Uterus (tissue), 2 donors: ENCODE data around the gene UQCRC1.

Experiments used
- POLR2A ChIP-seq, 2 donors: fragments of 450-650 bp; IDR thresholded peaks; one replicate each; pipeline ENCODE4 v1.6.1; 2016; ENCODE audit warnings: antibody characterized with exemption in 2 of 2, mild to moderate bottlenecking in 1 of 2, moderate library complexity in 1 of 2
- TF ChIP-seq, protein P1 (sequence below), 4 experiments: fragments of 200-600 bp in 2 of 4; fragments of 450-650 bp in 2 of 4; sonication (generic) in 2 of 4; IDR thresholded peaks; one replicate each; pipeline ENCODE4 v1.5.1; 2016 to 2019; ENCODE audit warnings: antibody characterized with exemption in 4 of 4, mild to moderate bottlenecking in 2 of 4, moderate library complexity in 1 of 4

DNA sequence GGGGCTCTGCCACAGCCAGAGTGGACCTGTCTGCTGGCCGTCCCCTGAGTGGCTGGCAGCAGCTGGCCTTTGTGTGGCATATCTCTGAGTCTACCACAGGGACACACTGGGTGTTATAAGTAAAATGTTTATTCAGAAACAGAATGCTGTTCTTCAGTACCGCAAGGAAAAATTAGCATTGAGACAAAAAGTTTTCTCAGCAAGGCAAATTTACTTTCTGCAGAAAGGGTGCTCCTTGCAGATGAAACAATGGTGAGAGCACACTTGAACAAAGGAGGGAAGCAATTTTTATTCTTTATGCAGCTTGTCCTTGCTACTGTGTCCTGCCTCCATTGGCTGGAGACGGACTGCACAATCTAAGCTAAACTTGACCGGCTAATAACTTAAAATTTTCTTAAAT, 8.1 kb upstream of the UQCRC1 start:
- TF ChIP-seq, protein P1, sequence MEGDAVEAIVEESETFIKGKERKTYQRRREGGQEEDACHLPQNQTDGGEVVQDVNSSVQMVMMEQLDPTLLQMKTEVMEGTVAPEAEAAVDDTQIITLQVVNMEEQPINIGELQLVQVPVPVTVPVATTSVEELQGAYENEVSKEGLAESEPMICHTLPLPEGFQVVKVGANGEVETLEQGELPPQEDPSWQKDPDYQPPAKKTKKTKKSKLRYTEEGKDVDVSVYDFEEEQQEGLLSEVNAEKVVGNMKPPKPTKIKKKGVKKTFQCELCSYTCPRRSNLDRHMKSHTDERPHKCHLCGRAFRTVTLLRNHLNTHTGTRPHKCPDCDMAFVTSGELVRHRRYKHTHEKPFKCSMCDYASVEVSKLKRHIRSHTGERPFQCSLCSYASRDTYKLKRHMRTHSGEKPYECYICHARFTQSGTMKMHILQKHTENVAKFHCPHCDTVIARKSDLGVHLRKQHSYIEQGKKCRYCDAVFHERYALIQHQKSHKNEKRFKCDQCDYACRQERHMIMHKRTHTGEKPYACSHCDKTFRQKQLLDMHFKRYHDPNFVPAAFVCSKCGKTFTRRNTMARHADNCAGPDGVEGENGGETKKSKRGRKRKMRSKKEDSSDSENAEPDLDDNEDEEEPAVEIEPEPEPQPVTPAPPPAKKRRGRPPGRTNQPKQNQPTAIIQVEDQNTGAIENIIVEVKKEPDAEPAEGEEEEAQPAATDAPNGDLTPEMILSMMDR (IDR thresholded peaks at IDR 0.05): no peak
- no peak for TF ChIP-seq POLR2A (IDR thresholded peaks at IDR 0.05)
